AG04450 (cell line): ENCODE results near the gene CCDC40. TPM values are rescaled to one million over a fixed set of nuclear protein-coding genes. Genes with fewer than 3 reads are reported as not detected.
A peak's percentile ranks its signal among the peaks of the same experiment; 100 is the strongest.

Experiments
- CTCF ChIA-PET: fragments of 300-600, 350-600 bp; formaldehyde crosslinking; extraction: SDS; loops from one replicate; lab custom pipeline; 2022; ENCODE audit warnings: antibody characterized with exemption, inconsistent platforms; lab: Charles Lee
- POLR2A ChIA-PET: fragments of 350-600 bp; formaldehyde crosslinking; extraction: SDS; loops from one replicate; lab custom pipeline; 2021; ENCODE audit warnings: antibody characterized with exemption, inconsistent platforms; lab: Yijun Ruan, JAX
- DNase-seq: peaks from one replicate; pipeline ENCODE4 v3.0.0-alpha.2; 2011; ENCODE audit warnings: low read depth, low spot score
- H3K27ac ChIP-seq: one replicate; pipeline ENCODE4 v1.5.1; 2012; ENCODE audit warnings: low read depth, low read length, control low read depth
- H3K27me3 ChIP-seq: one replicate; pipeline ENCODE4 v1.6.0; 2012; ENCODE audit warnings: low read length; ENCODE audit not compliant: control insufficient read depth, insufficient read depth
- H3K4me3 ChIP-seq: 2 replicates; pipeline ENCODE4 v1.5.1; 2011; ENCODE audit warnings: mild to moderate bottlenecking, low read depth, low read length, control low read depth
- H3K9me3 ChIP-seq: 2 replicates; pipeline ENCODE4 v1.5.1; 2012; ENCODE audit warnings: low read length; ENCODE audit not compliant: control insufficient read depth, insufficient read depth
- polyA plus RNA-seq: library from polyadenylated mRNA; depleted of rRNA; stranded (reverse); fragments of >200 nt; gene quantifications from 2 replicates; pipeline ENCODE4 v1.2.3, GENCODE V29; 2011
- TF ChIP-seq, protein P1 (sequence below): IDR thresholded peaks from 2 replicates; pipeline ENCODE4 v1.5.1; 2011; ENCODE audit warnings: low read depth, low read length, control low read depth, inconsistent platforms

CCDC40 gene
- polyA plus RNA-seq, 1 experiment: 2.4 TPM

DNA sequence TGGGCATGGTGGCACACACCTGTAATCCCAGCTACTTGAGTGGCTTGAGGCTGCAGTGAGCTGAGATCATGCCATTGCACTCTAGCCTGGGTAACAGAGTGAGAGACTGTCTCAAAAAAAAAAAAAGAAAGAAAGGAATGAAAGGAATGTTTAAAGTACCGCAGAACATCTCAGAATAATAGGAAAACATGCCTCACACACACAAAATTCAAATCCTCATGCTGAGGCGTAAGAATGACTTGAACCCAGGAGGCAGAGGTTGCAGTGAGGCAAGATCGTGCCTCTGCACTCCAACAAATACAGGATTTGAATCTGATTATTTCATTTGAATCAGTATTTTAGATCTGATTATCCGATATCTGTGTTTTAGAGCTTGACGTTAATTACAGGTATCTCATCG, 43.6 kb downstream of the CCDC40 start:
- DNase-seq: no peak
- ChIA-PET CTCF (interaction anchor here (1.1 kb wide), 1 partner anchor 72 kb away, joined by 3 read pairs; no protein-coding TSS in a partner anchor), POLR2A (no interaction called here)
- Histone ChIP-seq H3K27ac (no peak overlapping the region), H3K27me3 (peaks cover 2% of the 10 kb centered on the region), H3K4me3 (no peak overlapping the region), H3K9me3 (no peaks in the 10 kb centered on the region; the same call in 1 of the 2 replicates)
- TF ChIP-seq, protein P1, sequence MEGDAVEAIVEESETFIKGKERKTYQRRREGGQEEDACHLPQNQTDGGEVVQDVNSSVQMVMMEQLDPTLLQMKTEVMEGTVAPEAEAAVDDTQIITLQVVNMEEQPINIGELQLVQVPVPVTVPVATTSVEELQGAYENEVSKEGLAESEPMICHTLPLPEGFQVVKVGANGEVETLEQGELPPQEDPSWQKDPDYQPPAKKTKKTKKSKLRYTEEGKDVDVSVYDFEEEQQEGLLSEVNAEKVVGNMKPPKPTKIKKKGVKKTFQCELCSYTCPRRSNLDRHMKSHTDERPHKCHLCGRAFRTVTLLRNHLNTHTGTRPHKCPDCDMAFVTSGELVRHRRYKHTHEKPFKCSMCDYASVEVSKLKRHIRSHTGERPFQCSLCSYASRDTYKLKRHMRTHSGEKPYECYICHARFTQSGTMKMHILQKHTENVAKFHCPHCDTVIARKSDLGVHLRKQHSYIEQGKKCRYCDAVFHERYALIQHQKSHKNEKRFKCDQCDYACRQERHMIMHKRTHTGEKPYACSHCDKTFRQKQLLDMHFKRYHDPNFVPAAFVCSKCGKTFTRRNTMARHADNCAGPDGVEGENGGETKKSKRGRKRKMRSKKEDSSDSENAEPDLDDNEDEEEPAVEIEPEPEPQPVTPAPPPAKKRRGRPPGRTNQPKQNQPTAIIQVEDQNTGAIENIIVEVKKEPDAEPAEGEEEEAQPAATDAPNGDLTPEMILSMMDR: no peak

GRCh38 chr17:80081596-80081995, 45.2 kb downstream of the CCDC40 start:
- ChIA-PET POLR2A (interaction anchor here (1.1 to 1.5 kb wide), 2 partner anchors 64 to 198 kb away, joined by 3 read pairs; no protein-coding TSS in a partner anchor), CTCF (interaction anchor here (1.0 to 2.1 kb wide), 11 partner anchors 8 to 76 kb away, joined by 3 to 16 read pairs (median 6); partner anchors contain the start of gene GAA)
- Histone ChIP-seq H3K27me3 (peaks cover 3% of the 10 kb centered on the region), H3K9me3 (no peaks in the 10 kb centered on the region; the same call in none of the 2 replicates), H3K4me3 (no peak overlapping the region), H3K27ac (no peak overlapping the region)
- DNase-seq: no peak
- TF ChIP-seq, protein P1: no peak

- H3K4me3 ChIP-seq: no peak overlapping the region
- DNase-seq: peak; percentile 51
- no peaks in the 10 kb centered on the region; the same call in none of the 2 replicates for H3K9me3 ChIP-seq
- ChIA-PET CTCF (interaction anchor here (0.6 to 2.1 kb wide), 19 partner anchors 9 to 1994 kb away, joined by 3 to 16 read pairs (median 4); partner anchors contain the start of gene GAA), POLR2A (interaction anchor here (1.1 to 1.5 kb wide), 3 partner anchors 63 to 197 kb away, joined by 3 to 4 read pairs (median 3); no protein-coding TSS in a partner anchor)
- H3K27ac ChIP-seq: no peak overlapping the region
- H3K27me3 ChIP-seq: peaks cover 9% of the 10 kb centered on the region
- TF ChIP-seq, protein P1: peak; percentile 76
These were observed 46.1 kb downstream of the CCDC40 start for GRCh38 chr17:80082403-80083135.

- ChIA-PET CTCF (interaction anchor here (0.6 to 2.1 kb wide), 15 partner anchors 9 to 447 kb away, joined by 3 to 16 read pairs (median 4); partner anchors contain the start of gene GAA), POLR2A (interaction anchor here (1.2 kb wide), 1 partner anchor 62 kb away, joined by 4 read pairs; no protein-coding TSS in a partner anchor)
- no peak overlapping the region for H3K4me3 ChIP-seq
- TF ChIP-seq, protein P1: no peak
- no peak overlapping the region for H3K27ac ChIP-seq
- H3K9me3 ChIP-seq: no peaks in the 10 kb centered on the region; the same call in 1 of the 2 replicates
- H3K27me3 ChIP-seq: peaks cover 9% of the 10 kb centered on the region
- no peak for DNase-seq
These were observed 46.8 kb downstream of the CCDC40 start for GRCh38 chr17:80083136-80083661.
